ENCODE data around the gene MRPL19.

MRPL19 gene

DNA sequence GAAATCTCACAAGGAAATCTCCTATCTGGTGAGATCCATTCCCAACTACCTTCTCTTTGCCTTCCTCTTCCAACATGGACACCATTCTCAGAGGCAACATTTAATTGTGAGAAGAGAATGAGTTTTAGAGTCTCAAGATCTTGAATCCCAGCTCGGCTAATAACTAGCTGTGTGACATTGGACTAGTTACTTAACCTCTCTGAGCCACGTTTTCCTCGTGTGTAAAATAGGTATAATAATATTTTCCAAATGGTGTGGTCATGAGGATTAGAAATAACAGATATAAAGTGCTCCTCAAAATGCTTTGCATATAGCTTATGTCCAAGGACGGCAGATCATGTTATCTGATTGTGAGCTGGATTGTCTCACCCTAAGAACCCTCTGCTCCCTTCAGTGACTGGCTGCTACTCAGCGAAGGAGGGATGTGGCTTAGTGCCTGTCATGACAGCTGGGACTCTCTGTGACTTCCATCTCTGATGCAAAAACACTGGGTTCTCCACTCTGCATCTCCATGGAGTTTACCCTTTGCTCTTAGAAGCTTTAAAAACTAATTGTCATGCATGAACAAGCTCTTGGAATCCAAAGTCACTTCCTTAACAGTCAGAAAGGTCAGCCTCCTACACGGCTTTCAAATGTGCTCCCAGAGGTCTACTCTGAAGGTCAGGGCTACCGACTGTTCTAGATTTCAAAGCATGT is 38.4 kb upstream of the MRPL19 start:
- TF ChIP-seq, protein P1, sequence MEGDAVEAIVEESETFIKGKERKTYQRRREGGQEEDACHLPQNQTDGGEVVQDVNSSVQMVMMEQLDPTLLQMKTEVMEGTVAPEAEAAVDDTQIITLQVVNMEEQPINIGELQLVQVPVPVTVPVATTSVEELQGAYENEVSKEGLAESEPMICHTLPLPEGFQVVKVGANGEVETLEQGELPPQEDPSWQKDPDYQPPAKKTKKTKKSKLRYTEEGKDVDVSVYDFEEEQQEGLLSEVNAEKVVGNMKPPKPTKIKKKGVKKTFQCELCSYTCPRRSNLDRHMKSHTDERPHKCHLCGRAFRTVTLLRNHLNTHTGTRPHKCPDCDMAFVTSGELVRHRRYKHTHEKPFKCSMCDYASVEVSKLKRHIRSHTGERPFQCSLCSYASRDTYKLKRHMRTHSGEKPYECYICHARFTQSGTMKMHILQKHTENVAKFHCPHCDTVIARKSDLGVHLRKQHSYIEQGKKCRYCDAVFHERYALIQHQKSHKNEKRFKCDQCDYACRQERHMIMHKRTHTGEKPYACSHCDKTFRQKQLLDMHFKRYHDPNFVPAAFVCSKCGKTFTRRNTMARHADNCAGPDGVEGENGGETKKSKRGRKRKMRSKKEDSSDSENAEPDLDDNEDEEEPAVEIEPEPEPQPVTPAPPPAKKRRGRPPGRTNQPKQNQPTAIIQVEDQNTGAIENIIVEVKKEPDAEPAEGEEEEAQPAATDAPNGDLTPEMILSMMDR (IDR thresholded peaks at IDR 0.05; ENCODE audit: low read depth, low read length): no peak
- TF ChIP-seq, protein P2, sequence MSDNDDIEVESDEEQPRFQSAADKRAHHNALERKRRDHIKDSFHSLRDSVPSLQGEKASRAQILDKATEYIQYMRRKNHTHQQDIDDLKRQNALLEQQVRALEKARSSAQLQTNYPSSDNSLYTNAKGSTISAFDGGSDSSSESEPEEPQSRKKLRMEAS (IDR thresholded peaks at IDR 0.05; ENCODE audit: low read depth, low read length): no peak
- no peak for TF ChIP-seq POLR2A (IDR thresholded peaks at IDR 0.05; ENCODE audit: extremely low read depth, insufficient read length)
- no peak for TF ChIP-seq MYC (IDR thresholded peaks at IDR 0.05; ENCODE audit: low read depth, low read length)
- no peak overlapping the region for H3K4me3 ChIP-seq (ENCODE audit: low read depth, low read length)
- no peak for DNase-seq (ENCODE audit: low read depth)

DNA sequence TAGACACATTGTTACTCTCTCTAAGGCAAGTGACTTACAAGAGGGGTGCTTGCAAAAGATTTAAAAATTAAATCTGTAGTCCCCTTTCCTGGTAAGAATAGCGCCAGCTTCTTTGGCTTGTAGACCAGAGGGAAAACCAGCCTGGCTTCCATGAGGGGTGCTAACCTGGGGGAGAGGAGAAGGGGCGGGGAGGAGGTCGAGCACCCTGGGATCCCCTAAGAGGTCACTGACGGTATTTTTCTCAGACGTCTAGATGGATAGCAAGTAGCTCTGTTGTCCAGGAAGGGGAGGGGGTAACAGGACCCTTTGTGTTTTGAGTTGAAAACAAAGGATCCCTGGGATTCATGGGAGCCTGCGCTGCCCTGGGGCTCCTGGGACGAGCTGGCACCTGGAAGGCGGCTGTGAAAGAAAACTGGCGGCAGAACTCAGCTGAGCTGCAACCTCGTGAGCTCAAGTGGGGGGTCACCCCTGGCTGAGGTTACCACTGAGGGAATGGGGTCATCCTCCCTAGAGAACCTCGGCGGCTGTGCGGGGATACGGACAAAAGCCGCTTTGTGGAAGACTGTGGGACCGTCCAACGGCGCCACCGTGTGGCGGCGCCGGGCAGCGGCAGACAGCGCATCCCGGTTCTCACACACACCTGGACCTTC is 37.8 kb upstream of the MRPL19 start:
- DNase-seq (ENCODE audit: low read depth): peak; percentile 50
- TF ChIP-seq POLR2A (IDR thresholded peaks at IDR 0.05; ENCODE audit: extremely low read depth, insufficient read length): no peak
- TF ChIP-seq, protein P1 (IDR thresholded peaks at IDR 0.05; ENCODE audit: low read depth, low read length): peak; percentile 98
- no peak for TF ChIP-seq MYC (IDR thresholded peaks at IDR 0.05; ENCODE audit: low read depth, low read length)
- TF ChIP-seq, protein P2 (IDR thresholded peaks at IDR 0.05; ENCODE audit: low read depth, low read length): no peak
- H3K4me3 ChIP-seq (ENCODE audit: low read depth, low read length): no peak overlapping the region

DNA sequence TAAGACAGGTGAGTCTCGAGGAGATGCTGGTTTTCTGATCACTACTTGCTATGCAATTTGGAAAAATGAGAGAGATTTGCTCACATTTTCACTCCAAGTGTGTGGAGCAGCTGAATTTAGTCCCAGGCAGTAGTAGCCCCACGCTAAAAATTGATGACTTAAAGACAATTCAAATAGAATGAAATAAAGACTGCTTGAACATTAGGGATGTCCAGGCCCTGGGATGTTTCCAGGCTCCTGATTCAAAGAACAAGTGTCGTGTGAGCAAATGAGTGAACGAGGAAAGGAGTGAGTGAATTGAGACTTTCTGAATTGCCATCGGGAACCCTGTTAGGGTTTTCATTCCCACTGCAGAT is 37.3 kb upstream of the MRPL19 start:
- no peak for DNase-seq (ENCODE audit: low read depth)
- H3K4me3 ChIP-seq (ENCODE audit: low read depth, low read length): no peak overlapping the region
- TF ChIP-seq, protein P2 (IDR thresholded peaks at IDR 0.05; ENCODE audit: low read depth, low read length): no peak
- no peak for TF ChIP-seq MYC (IDR thresholded peaks at IDR 0.05; ENCODE audit: low read depth, low read length)
- TF ChIP-seq POLR2A (IDR thresholded peaks at IDR 0.05; ENCODE audit: extremely low read depth, insufficient read length): no peak
- TF ChIP-seq, protein P1 (IDR thresholded peaks at IDR 0.05; ENCODE audit: low read depth, low read length): no peak

DNA sequence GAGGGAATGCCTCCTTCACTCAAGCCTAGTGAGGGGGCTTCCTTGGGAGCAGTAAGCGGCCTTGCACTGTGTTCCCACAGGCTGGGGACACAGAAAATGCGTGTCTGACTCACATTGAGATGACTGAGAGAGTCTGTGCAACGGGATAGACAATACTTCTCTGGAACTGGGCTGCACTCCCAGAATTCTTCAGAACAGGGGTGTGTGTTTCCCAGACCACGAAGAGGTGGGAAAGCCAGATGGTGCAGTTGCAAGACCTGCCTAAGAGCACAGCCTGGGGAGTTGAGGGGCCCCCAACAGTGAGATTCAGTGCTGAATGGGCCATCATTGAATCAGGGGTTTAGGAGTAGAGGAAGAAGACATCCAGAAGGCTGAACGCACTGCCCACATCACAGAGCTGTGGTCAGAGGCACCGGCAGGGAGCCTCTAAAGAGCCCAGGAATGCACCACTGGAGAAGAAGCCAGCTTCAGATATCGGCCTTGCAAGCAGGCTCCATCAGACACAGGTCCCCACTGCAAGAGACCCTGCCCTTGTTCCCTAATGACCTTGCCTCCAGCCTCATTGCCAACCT is 36.6 kb upstream of the MRPL19 start:
- DNase-seq (ENCODE audit: low read depth): no peak
- TF ChIP-seq, protein P1 (IDR thresholded peaks at IDR 0.05; ENCODE audit: low read depth, low read length): no peak
- TF ChIP-seq MYC (IDR thresholded peaks at IDR 0.05; ENCODE audit: low read depth, low read length): no peak
- TF ChIP-seq POLR2A (IDR thresholded peaks at IDR 0.05; ENCODE audit: extremely low read depth, insufficient read length): no peak
- TF ChIP-seq, protein P2 (IDR thresholded peaks at IDR 0.05; ENCODE audit: low read depth, low read length): no peak
- no peak overlapping the region for H3K4me3 ChIP-seq (ENCODE audit: low read depth, low read length)

DNA sequence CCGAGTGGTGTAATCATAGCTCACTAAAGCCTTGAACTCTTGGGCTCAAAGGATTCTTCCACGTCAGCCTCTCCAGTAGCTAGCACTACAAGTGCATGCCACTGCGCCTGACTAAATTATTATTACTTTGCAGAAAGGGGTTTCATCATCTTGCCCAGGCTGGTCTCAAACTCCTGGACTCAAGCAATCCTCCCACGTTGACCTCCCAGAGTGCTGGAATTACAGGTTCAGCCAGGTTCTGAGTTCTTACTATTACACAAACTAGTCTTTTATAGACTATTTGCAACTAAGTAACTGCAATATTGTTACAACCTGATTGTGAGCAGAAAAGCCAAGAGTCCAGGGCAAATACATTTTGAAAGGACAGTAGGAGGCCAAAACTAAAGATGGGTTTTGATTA is 35.9 kb upstream of the MRPL19 start:
- DNase-seq (ENCODE audit: low read depth): no peak
- TF ChIP-seq MYC (IDR thresholded peaks at IDR 0.05; ENCODE audit: low read depth, low read length) (no peak), POLR2A (IDR thresholded peaks at IDR 0.05; ENCODE audit: extremely low read depth, insufficient read length) (no peak)
- TF ChIP-seq, protein P1 (IDR thresholded peaks at IDR 0.05; ENCODE audit: low read depth, low read length): no peak
- TF ChIP-seq, protein P2 (IDR thresholded peaks at IDR 0.05; ENCODE audit: low read depth, low read length): no peak
- H3K4me3 ChIP-seq (ENCODE audit: low read depth, low read length): no peak overlapping the region

Data from NB4 (cell line).